G401 (cell line): ENCODE results near the gene COBLL1. TPM values are rescaled to one million over a fixed set of nuclear protein-coding genes. Genes with fewer than 3 reads are reported as not detected.

Experiments used
- DNase-seq: peaks from one replicate; pipeline ENCODE4 v3.0.0-alpha.2; 2015; ENCODE audit warnings: low spot score
- in situ Hi-C: cut with HindIII; loops from 2 replicates; pipeline ENCODE4 v1.10.0; 2016; ENCODE audit warnings: low sequenced_read_pairs, mixed read lengths
- total RNA-seq: library from RNA; depleted of rRNA; stranded (reverse); fragments of >200 nt; shearing (Covaris generic); gene quantifications from 2 replicates; pipeline ENCODE4 v1.2.3, GENCODE V29; 2014; rRNA removed

COBLL1 gene
- total RNA-seq, 1 experiment from 2014 or later: not detected

GRCh38 chr2:164664070-164664469 is 177.6 kb downstream of the COBLL1 start:
- DNase-seq: no peak
- in situ Hi-C loops: no loop called here

GRCh38 chr2:164662868-164663631 is 178.6 kb downstream of the COBLL1 start:
- in situ Hi-C loops: no loop called here
- DNase-seq: no peak

GRCh38 chr2:164662066-164662465 is 179.6 kb downstream of the COBLL1 start:
- no peak for DNase-seq
- in situ Hi-C loops: no loop called here

GRCh38 chr2:164661349-164661748 is 180.3 kb downstream of the COBLL1 start:
- no peak for DNase-seq
- in situ Hi-C loops: no loop called here

GRCh38 chr2:164657129-164657528 is 184.5 kb downstream of the COBLL1 start:
- DNase-seq: no peak
- in situ Hi-C loops: no loop called here

- in situ Hi-C loops: no loop called here
- no peak for DNase-seq
These were observed 185.9 kb downstream of the COBLL1 start for GRCh38 chr2:164655750-164656149.

GRCh38 chr2:164655336-164655735 is 186.3 kb downstream of the COBLL1 start:
- in situ Hi-C loops: no loop called here
- DNase-seq: no peak

GRCh38 chr2:164651361-164651760 is 190.3 kb downstream of the COBLL1 start:
- in situ Hi-C loops: no loop called here
- no peak for DNase-seq

- in situ Hi-C loops: no loop called here
- DNase-seq: no peak
These were observed 197.5 kb downstream of the COBLL1 start for GRCh38 chr2:164644036-164644700.

- in situ Hi-C loops: no loop called here
- DNase-seq: no peak
These were observed 198.6 kb downstream of the COBLL1 start for GRCh38 chr2:164642946-164643555.

GRCh38 chr2:164642268-164642667 is 199.4 kb downstream of the COBLL1 start:
- in situ Hi-C loops: no loop called here

More at GRCh38 chr2:164642268-164642667, 199.4 kb downstream of the COBLL1 start:
- DNase-seq: no peak

Other genes starting within 250 kb of the COBLL1 start
- 0.25 and 3.0 TPM in 2 replicates for gene GRB14, start 220.3 kb downstream of the COBLL1 start, total RNA-seq
- gene SLC38A11, start 113.7 kb upstream of the COBLL1 start, total RNA-seq: not detected in 2 replicates